ENCODE measurements around the gene SLC36A3.
A peak's percentile ranks its signal among the peaks of the same experiment; 100 is the strongest.

SLC36A3 gene

DNA sequence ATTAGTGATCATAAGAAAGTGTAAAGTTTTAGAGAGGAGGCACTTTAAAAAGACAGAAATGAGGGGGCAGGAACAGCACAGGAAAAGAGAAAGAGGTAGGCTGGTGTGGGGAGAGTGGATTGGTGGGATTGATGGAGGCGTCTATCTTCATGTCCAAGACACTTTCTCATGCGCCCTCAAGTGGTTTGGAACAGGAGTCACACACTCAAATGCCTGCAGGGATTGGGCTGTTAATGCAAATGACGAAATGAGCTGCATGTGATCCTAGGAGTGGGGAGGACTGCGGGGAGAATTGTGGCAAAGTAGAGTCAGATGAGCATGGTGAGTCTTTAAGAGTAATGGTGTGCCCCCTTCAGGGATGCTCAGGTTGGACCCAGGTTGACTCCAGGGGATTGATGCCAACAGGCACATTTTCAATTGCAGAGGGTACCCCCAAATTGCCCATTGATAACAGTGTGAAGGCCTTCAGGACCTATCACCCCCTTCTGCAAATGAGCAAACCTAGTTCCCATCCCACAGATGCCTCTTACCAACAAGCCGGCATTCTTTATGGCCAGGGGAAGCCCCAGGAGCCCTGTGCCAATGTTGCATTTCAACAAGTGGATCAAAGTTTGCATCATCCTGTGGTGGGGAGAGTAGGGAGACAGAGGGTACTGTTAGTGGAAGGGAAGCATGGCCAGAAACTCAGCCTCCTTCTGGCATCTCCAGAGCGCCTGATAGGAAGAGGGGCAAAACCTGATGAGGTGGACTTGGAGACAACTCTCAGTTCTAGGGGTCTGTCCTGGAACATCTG, 5.3 kb downstream of the SLC36A3 start:
- TF ChIP-seq, protein P1, sequence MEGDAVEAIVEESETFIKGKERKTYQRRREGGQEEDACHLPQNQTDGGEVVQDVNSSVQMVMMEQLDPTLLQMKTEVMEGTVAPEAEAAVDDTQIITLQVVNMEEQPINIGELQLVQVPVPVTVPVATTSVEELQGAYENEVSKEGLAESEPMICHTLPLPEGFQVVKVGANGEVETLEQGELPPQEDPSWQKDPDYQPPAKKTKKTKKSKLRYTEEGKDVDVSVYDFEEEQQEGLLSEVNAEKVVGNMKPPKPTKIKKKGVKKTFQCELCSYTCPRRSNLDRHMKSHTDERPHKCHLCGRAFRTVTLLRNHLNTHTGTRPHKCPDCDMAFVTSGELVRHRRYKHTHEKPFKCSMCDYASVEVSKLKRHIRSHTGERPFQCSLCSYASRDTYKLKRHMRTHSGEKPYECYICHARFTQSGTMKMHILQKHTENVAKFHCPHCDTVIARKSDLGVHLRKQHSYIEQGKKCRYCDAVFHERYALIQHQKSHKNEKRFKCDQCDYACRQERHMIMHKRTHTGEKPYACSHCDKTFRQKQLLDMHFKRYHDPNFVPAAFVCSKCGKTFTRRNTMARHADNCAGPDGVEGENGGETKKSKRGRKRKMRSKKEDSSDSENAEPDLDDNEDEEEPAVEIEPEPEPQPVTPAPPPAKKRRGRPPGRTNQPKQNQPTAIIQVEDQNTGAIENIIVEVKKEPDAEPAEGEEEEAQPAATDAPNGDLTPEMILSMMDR (conservative IDR thresholded peaks at IDR 0.05; ENCODE audit: low read length): peak; percentile 50
- H3K4me3 ChIP-seq (ENCODE audit: low read length): no peak overlapping the region
- peak; percentile 33 for DNase-seq (ENCODE audit: low read depth)

DNA sequence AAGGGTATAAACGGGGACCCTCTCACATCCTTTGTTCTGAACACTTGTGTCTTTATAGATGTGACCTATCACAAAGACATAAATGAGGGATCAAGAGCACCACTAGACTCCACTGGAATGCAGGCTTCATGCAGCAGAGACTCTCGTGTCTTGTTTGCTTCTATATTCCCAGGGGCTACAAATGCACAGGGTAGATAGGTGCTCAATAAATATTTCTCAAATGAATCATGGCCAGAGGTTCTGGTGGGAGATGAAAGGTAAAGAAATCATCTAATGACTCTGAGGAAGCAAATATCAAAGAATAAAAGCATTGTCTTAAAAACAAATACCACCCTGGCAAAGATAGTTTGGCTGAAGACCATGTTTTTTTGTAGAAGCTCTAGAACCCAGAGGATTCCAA, 6.6 kb downstream of the SLC36A3 start:
- H3K4me3 ChIP-seq (ENCODE audit: low read length): no peak overlapping the region
- TF ChIP-seq, protein P1 (conservative IDR thresholded peaks at IDR 0.05; ENCODE audit: low read length): no peak
- no peak for DNase-seq (ENCODE audit: low read depth)

DNA sequence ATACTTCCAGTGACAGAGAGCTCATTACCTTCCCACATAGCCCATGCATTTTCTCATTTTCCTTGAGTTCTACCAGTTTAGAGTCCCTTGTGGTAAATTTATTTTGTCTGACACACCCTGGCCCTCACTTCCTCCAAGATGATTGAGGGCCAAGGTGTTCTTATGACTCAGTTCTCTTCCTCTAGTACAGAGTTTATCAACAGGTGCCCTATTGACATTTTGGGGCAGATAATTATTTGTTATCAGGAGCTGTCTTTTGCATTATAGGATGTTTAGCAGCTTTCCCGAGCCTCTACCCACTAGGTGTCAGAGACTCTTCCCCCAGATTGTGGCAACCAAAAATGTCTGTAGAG, 7.1 kb downstream of the SLC36A3 start:
- TF ChIP-seq, protein P1 (conservative IDR thresholded peaks at IDR 0.05; ENCODE audit: low read length): no peak
- H3K4me3 ChIP-seq (ENCODE audit: low read length): no peak overlapping the region
- DNase-seq (ENCODE audit: low read depth): no peak

DNA sequence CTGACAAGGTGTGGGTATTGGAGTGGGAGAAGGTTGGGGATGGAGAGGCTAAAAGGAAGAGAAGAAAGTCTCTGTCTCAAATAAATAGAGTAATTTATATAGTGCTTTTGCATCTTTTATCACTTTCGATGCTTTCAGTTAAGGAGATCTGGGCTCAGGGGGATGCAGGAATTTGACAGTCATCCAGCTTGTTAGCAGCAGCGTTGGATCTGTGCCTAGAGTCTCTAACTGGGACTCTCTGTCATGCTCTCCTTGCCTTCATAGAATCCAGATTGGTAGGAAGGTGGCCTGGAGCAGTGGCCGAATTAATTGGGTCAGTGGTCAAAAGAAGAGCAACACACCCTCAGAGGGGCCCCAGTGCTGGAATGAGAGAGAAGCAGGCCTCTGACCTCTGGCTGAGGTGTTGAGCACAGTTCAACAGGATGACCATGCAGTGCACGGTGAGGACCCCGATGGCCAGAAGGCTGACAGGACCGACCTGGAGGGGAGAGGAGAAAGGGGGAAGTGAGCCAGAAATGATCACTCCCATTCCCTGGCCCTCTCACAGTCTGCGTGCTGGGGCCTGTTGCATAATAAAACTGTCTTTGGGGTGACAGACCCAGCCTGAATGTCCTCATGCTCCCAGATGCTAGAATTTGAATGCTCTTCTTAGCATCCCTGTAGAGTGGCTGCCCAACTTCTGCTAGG, 7.6 kb downstream of the SLC36A3 start:
- no peak for DNase-seq (ENCODE audit: low read depth)
- TF ChIP-seq, protein P1 (conservative IDR thresholded peaks at IDR 0.05; ENCODE audit: low read length): no peak

DNA sequence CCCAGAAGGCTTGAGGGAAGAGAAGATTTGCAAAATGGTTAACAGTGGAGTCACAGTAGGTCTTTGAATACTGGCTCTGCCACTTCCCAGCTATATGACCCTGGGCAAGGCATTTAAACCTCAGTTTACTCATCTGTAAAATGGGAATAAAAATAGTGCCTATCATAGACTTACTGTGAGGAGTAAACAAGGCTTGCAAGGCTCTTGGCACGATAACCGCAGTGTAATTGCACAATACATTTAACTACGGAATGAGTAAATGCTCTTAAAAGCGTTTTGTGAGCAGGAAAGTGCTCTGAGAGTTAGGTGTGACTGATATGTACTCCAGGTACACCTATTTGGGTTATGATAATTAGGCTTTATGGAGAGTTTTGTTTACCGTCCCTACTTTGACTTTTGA, 8.4 kb downstream of the SLC36A3 start:
- H3K4me3 ChIP-seq (ENCODE audit: low read length): no peak overlapping the region
- DNase-seq (ENCODE audit: low read depth): peak; percentile 4
- TF ChIP-seq, protein P1 (conservative IDR thresholded peaks at IDR 0.05; ENCODE audit: low read length): no peak

More for the DNA sequence above, 7.6 kb downstream of the SLC36A3 start:
- no peak overlapping the region for H3K4me3 ChIP-seq (ENCODE audit: low read length)

DNA sequence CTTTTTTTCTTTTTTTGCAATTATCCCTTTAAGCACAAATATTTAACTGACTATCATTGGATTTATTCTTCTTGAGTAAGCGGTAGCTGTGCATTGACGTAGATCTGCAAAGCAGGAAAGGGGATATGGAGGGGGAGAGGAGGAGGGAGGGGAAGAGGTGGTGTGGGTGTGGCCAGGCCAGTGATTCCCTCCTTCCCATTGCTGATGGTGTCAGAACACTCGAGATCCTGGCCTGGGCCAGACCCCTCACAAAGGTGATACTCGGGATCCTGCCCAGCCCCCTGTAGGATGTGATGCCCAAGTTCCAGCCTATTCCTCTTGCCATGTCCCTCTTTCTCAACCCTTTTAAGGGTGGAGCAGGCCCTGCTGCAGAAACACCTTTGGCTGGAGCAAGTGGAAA, 9.9 kb downstream of the SLC36A3 start:
- no peak for DNase-seq (ENCODE audit: low read depth)
- TF ChIP-seq, protein P1 (conservative IDR thresholded peaks at IDR 0.05; ENCODE audit: low read length): no peak
- H3K4me3 ChIP-seq (ENCODE audit: low read length): no peak overlapping the region

DNA sequence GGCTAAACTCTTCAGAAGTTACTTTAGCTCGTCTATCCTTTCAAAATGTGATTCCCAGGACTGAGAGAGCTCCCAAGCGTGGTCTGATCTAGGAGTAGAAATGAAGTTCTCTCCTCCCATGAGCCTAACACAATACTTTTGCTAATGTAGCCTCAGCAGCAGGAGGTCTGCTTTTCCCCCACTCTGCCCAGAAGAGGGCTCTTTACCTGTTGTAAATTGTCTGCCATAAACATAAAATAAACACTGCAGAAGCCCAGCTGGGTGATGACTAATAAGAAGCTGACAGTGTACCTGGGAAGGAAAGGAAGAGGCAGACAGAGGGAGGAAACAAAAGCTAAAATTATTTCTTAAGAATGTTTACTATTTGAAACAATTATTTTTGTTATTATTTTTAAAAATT, 15.4 kb downstream of the SLC36A3 start:
- no peak overlapping the region for H3K4me3 ChIP-seq (ENCODE audit: low read length)
- DNase-seq (ENCODE audit: low read depth): no peak
- TF ChIP-seq, protein P1 (conservative IDR thresholded peaks at IDR 0.05; ENCODE audit: low read length): no peak

Measured in AG10803 (cell line).